ENCODE results near the gene HTR4.
"Not testable (repeated sequence)": the region's sequence is repeated elsewhere in the genome, so short reads cannot be mapped to it uniquely, and the experiment has no call there.

Gene HTR4

DNA sequence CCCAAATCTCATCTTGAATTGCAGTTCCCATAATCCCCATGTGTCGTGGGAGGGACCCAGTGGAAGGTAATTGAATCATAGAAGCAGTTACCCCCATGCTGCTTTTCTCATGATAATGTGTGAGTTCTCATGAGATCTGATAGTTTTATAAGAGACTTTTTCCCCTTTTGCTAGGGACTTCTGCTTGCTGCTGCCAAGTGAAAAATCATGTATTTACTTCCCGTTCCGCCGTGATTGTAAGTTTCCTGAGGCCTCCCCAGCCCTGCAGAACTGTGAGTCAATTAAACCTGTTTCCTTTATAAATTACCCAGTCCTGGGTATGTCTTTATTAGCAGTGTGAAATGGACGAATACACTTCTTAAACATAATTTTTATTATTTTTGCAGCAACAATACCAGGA lies 185.6 kb downstream of the HTR4 start:
- not testable (repeated sequence) for DNase-seq

GRCh38 chr5:148467958-148468357 lies 186.4 kb downstream of the HTR4 start:
- DNase-seq: no peak

DNA sequence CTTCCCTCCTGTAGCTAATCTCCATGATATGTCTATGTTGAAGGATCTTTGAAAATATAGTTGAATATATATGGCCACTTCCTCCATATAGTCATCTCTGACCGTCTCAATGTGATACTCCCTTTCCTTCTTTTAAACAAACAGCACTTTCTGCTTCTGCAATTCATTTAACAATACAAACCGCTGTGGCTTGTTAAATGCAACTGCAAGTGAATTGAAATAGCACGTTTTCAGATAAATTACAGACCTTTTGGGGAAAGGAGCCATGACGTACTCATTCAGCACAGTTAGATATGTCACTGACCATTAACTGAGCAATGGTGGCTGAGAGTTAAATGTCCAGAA lies 188.1 kb downstream of the HTR4 start:
- no peak for DNase-seq

DNA sequence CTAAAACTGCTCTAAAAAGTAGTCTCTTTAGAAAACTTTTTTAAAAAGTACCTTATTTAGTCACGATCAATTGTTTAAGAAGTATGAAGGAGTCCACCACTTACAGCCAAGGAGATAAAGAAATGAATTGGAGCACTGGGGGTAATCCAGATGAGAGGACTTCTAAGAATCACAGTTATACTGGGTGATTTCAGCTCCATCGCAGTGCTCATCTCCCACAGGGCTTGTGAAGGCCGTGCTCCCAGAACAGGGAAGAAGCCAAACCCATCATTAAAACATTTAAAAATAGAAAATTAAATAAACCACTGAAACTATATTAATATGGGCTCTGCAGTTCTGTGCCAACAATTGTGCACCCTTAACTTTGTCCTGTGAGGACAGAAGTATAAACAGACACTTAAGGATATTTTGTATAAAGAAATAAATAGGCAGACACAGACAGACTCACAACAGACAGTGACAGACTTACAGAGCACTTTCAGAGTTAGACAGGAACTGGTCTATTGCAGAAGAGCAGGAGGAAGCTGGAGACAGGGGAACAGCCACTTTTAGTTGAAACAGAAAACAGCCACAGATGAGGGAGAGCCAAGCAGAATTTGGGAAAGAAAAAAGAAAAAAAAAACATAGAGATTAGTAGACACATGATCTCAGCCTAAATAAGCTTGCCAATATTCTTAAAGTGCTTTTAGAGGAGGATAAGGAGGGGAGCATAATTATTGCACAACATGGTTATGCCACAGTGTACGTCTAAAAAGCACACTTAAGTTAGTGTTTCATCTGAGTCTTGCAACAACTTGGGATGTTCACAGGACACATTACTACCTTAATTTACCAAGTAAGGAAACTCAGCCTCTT lies 188.7 kb downstream of the HTR4 start:
- no peak for DNase-seq

- DNase-seq: no peak
Measured at GRCh38 chr5:148459669-148460068, 194.7 kb downstream of the HTR4 start.

DNA sequence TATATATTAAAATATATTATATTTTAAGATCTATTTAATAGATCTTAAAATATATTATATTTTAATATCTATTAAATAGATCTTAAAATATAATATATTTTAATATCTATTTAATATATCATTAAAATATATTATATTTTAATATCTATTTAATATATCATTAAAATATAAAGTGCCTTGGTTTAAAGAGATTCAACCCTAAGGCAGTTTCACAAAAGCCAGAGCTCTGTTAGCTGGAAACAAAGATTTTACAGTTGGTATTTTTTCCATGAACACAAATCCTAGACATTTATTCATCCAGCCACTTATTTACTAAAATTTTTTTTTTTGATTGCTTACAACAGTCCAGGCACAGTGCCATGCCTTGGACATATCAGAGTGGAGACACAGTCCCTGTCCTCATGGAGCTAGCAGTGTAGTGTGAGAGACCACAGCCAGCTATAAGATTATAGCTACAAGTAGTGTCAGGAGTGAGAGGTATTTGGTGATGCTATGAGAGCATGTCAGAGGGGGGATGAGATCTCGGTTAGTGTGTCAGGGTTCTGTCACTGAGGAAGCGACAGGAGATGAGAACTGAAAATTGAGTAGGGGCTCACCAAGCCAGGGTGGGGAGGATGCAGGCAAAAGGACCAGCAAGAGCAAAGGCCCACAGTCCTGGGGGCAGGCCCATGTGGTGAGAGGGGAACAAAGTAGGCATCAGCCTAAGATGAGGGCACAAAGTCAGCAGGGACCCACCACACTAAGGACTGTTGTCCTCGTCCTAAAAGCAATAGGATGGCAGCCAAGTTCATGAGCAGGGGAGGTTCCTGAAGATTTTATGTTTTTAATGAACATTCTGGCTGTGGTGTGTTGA lies 196.1 kb downstream of the HTR4 start:
- DNase-seq: no peak

- DNase-seq: no peak
Measured at GRCh38 chr5:148457183-148457620, 197.1 kb downstream of the HTR4 start.

- no peak for DNase-seq
Measured at GRCh38 chr5:148455185-148455584, 199.1 kb downstream of the HTR4 start.

DNA sequence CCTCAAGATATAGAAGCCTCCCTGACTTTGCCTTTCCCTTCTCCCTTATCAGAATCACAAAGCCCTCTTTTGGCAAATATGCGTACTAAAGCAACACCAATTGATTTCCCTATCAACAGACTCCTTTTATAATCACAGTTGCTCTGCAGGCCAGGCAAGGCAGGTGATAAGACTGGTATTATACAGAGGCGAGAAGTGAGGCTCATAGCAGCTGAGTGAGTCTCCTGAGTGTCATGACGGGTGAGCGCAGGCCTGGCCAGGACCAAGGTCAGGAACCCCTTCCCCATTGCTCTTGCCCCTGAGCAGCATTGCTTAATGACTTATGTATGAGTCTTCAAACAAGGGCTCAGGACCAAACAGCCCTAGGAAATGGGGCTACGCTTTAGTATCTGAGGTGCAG lies 199.8 kb downstream of the HTR4 start:
- no peak for DNase-seq

DNA sequence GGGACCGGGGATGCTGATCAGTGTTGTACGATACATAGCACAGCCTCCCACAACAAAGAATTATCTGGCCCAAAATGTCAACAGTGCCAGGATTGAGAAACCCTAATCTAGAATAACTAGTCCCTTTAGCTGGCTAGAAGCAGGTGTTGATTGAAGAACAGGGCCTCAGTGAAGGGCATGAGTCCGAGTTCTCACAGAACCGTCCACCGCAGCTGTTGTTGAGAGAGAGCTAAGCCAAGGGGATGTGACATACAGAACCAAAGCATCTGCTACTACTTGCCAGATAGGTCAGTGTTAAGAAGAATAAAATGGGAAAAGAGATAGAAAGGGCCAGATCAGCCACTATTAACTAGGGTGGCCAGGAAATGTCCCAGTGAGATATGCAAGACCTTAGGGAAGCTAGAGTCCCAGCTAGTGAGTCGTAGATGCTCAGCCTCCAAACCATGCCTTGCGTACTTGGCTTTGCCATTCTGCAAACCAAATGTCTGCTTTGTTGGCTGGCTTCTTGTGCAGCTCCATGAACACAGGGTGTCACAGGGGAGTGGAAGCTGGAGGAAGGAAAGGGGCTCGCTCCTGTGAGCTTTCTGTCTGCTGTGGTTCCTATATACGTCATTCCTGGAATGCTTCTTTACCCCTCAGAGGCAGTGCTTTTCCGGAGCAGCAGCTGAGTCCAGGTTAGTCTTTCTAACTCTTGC lies 201.7 kb downstream of the HTR4 start:
- DNase-seq: no peak

DNA sequence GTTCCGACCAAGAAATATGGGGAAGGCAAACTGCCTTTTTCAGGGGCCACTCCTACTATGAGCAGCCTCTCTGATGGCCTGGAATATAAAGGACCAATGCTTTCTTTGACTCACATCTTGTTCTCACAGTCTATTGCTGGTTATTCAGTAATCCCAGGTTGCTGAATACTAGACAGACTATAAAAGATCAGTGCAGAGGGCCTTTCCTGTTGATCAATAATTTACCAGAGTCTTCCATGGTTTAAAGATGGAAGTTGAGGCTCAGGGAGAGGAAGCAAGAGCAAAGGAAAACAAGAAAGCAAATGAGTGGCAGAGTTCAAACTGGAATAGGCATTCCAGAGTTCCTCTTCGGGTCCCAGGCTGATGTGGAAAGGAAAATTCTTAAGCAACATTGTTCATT lies 207.7 kb downstream of the HTR4 start:
- DNase-seq: no peak

GRCh38 chr5:148445578-148445977 lies 208.7 kb downstream of the HTR4 start:
- DNase-seq: no peak

- DNase-seq: no peak
Measured at GRCh38 chr5:148443998-148444397, 210.3 kb downstream of the HTR4 start.

- no peak for DNase-seq
Measured at GRCh38 chr5:148443241-148443640, 211.1 kb downstream of the HTR4 start.

- no peak for DNase-seq
Measured at GRCh38 chr5:148438933-148439332, 215.4 kb downstream of the HTR4 start.

GRCh38 chr5:148437249-148437648 lies 217.1 kb downstream of the HTR4 start:
- DNase-seq: no peak

DNA sequence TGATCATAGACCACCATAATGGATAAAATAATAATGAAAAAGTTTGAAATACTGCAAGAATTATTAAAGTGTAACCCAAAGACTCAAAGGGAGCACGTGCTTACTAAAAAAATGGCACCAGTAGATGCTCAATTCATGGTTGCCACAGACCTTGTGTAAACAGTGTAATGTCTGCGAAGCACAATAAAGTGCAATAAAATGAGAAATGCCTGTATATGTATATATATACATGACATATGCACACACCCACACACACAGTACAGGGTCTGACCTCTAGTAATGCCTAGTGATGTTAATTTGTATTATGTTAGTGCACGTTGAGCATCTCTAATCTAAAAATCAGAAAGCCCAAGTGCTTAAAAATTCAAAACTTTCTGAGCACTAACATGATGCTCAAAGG lies 218.3 kb downstream of the HTR4 start:
- DNase-seq: no peak

GRCh38 chr5:148433826-148434225 lies 220.5 kb downstream of the HTR4 start:
- no peak for DNase-seq

Measured in CD4-positive, alpha-beta T cell treated with Interferon gamma for 1 hour (primary cell).